PC-9 (cell line): ENCODE measurements around the gene ZNF79. TPM values are rescaled to one million over a fixed set of nuclear protein-coding genes. Genes with fewer than 3 reads are reported as not detected.

ENCODE experiments used
- BruUV-seq: library from RNA; stranded (reverse); fragments of 400-500 nt; replicated peaks from 2 replicates; lab custom pipeline; 2021; lab: Mats Ljungman, UMichigan
- CTCF ChIA-PET: fragments of 300-600 bp; sonication (Branson Sonifier 250); formaldehyde crosslinking; loops from one replicate; lab custom pipeline; 2022; ENCODE audit warnings: antibody characterized with exemption; lab: Charles Lee
- POLR2A ChIA-PET: fragments of 300-600 bp; sonication (Branson Sonifier 250); formaldehyde crosslinking; loops from one replicate; lab custom pipeline; 2022; ENCODE audit warnings: antibody characterized with exemption; ENCODE audit not compliant: unreplicated experiment; lab: Charles Lee
- DNase-seq, 2 experiments: peaks; one replicate each; pipeline versions ENCODE4 v3.0.0 to v3.0.0-alpha.2; 2015 to 2022; ENCODE audit warnings: mixed read lengths in 1 of 2
- H2AFZ ChIP-seq: fragments of 200-600 bp; sonication (generic); 2 replicates; pipeline ENCODE4 v1.8.1; 2017; ENCODE audit warnings: antibody characterized with exemption
- H3F3A ChIP-seq: fragments of 200-600 bp; sonication (generic); 2 replicates; pipeline ENCODE4 v1.8.1; 2017; ENCODE audit warnings: antibody characterized with exemption, mild to moderate bottlenecking, low read depth; ENCODE audit not compliant: insufficient read depth
- H3K27ac ChIP-seq: fragments of 200-600 bp; sonication (generic); 2 replicates; pipeline ENCODE4 v1.6.1; 2016; ENCODE audit warnings: mixed run types
- H3K27me3 ChIP-seq: fragments of 200-600 bp; sonication (generic); 2 replicates; pipeline ENCODE4 v1.6.1; 2016; ENCODE audit warnings: low read depth, mixed run types; ENCODE audit not compliant: insufficient read depth
- H3K36me3 ChIP-seq: fragments of 200-600 bp; sonication (generic); 2 replicates; pipeline ENCODE4 v1.6.1; 2016; ENCODE audit warnings: low read depth, mixed run types
- H3K4me1 ChIP-seq: fragments of 200-600 bp; sonication (generic); replicated peaks from 2 replicates; pipeline ENCODE4 v1.6.1; 2016; ENCODE audit warnings: mixed run types; ENCODE audit not compliant: insufficient read depth
- H3K4me2 ChIP-seq: fragments of 200-600 bp; sonication (generic); 2 replicates; pipeline ENCODE4 v1.6.1; 2017; ENCODE audit warnings: mixed run types
- H3K4me3 ChIP-seq: fragments of 200-600 bp; sonication (generic); 2 replicates; pipeline ENCODE4 v1.6.1; 2016; ENCODE audit warnings: mixed run types
- H3K79me2 ChIP-seq: fragments of 200-600 bp; sonication (generic); 2 replicates; pipeline ENCODE4 v1.6.1; 2017; ENCODE audit warnings: low read depth, mixed run types
- H3K9me2 ChIP-seq: fragments of 200-600 bp; sonication (generic); 2 replicates; pipeline ENCODE4 v1.8.1; 2017; ENCODE audit warnings: mild to moderate bottlenecking; ENCODE audit not compliant: insufficient read depth
- H3K9me3 ChIP-seq: fragments of 200-600 bp; sonication (generic); 2 replicates; pipeline ENCODE4 v1.8.1; 2016; ENCODE audit warnings: low read depth; ENCODE audit not compliant: insufficient read depth
- H4K20me1 ChIP-seq: fragments of 200-600 bp; sonication (generic); 2 replicates; pipeline ENCODE4 v1.8.1; 2017; ENCODE audit not compliant: insufficient read depth
- CTCF ChIP-seq: fragments of 200-600 bp; sonication (generic); conservative IDR thresholded peaks from 2 replicates; pipeline ENCODE4 v1.6.1; 2017; ENCODE audit warnings: mixed run types, antibody characterized with exemption, mild to moderate bottlenecking, moderate library complexity
- EZH2 ChIP-seq: fragments of 200-600 bp; sonication (generic); IDR thresholded peaks from 2 replicates; pipeline ENCODE4 v1.8.0; 2017; ENCODE audit warnings: antibody characterized with exemption, low read depth
- intact Hi-C: fragments of 100-400 bp; cut with micrococcal nuclease; formaldehyde crosslinking; loops from one replicate; pipeline ENCODE4 v1.10.0; 2022; ENCODE audit not compliant: unreplicated experiment
- total RNA-seq: library from RNA; stranded (reverse); gene quantifications from 2 replicates; pipeline ENCODE4 v1.2.3, GENCODE V29; 2021

The ZNF79 gene
- total RNA-seq, 1 experiment from 2014 or later, result 5.8 TPM

GRCh38 chr9:127437497-127438264 lies 13.5 kb downstream of the ZNF79 start:
- ChIA-PET POLR2A (interaction anchor here (0.6 kb wide), 1 partner anchor 15 kb away, joined by 3 read pairs; no protein-coding TSS in a partner anchor), CTCF (no interaction called here)
- no peaks in the 10 kb centered on the region for H3K9me2 ChIP-seq
- DNase-seq, result no peak
- no peak overlapping the region for H3K4me2 ChIP-seq
- TF ChIP-seq CTCF (no peak), EZH2 (no peak)
- BruUV-seq, result no TSS peak
- no peaks in the 10 kb centered on the region for H3K27me3 ChIP-seq
- no peaks in the 10 kb centered on the region for H3K79me2 ChIP-seq
- no peaks in the 10 kb centered on the region; the same call in 1 of the 2 replicates for H3K9me3 ChIP-seq
- intact Hi-C loops, result no loop called here
- peaks cover 6% of the 10 kb centered on the region; the same call in 1 of the 2 replicates for H3F3A ChIP-seq
- no peaks in the 10 kb centered on the region for H3K4me1 ChIP-seq
- H4K20me1 ChIP-seq, result no peaks in the 10 kb centered on the region; the same call in 1 of the 2 replicates
- peaks cover 34% of the 10 kb centered on the region for H3K36me3 ChIP-seq
- H3K4me3 ChIP-seq, result no peak overlapping the region
- no peak overlapping the region for H2AFZ ChIP-seq
- no peak overlapping the region for H3K27ac ChIP-seq

GRCh38 chr9:127438394-127438793 lies 14.2 kb downstream of the ZNF79 start:
- H3K9me3 ChIP-seq, result no peaks in the 10 kb centered on the region; the same call in 1 of the 2 replicates
- no peaks in the 10 kb centered on the region; the same call in 1 of the 2 replicates for H4K20me1 ChIP-seq
- H3K4me3 ChIP-seq, result no peak overlapping the region
- no peak overlapping the region for H3K4me2 ChIP-seq
- H3K27ac ChIP-seq, result no peak overlapping the region
- H3F3A ChIP-seq, result peaks cover 6% of the 10 kb centered on the region; the same call in 1 of the 2 replicates
- peaks cover 30% of the 10 kb centered on the region for H3K36me3 ChIP-seq
- H2AFZ ChIP-seq, result no peak overlapping the region
- H3K79me2 ChIP-seq, result no peaks in the 10 kb centered on the region
- no TSS peak for BruUV-seq
- no peaks in the 10 kb centered on the region for H3K4me1 ChIP-seq
- H3K9me2 ChIP-seq, result no peaks in the 10 kb centered on the region
- H3K27me3 ChIP-seq, result no peaks in the 10 kb centered on the region
- TF ChIP-seq EZH2 (no peak), CTCF (no peak)
- ChIA-PET POLR2A (interaction anchor here (0.6 kb wide), 1 partner anchor 193 kb away, joined by 3 read pairs; no protein-coding TSS in a partner anchor), CTCF (no interaction called here)
- no peak for DNase-seq
- intact Hi-C loops, result no loop called here

GRCh38 chr9:127444283-127444920 lies 20.2 kb downstream of the ZNF79 start:
- no TSS peak for BruUV-seq
- no peak for TF ChIP-seq CTCF
- TF ChIP-seq EZH2, result no peak
- no peak overlapping the region for H3K27ac ChIP-seq
- ChIA-PET POLR2A (interaction anchor here (0.6 to 0.8 kb wide), 5 partner anchors 20 to 220 kb away, joined by 4 to 18 read pairs (median 14); no protein-coding TSS in a partner anchor), CTCF (interaction anchor here (0.7 to 0.9 kb wide), 2 partner anchors 159 to 291 kb away, joined by 3 to 6 read pairs; partner anchors contain the start of gene TOR2A)
- peaks cover 21% of the 10 kb centered on the region for H3K79me2 ChIP-seq
- no peak for DNase-seq
- intact Hi-C loops, result no loop called here
- H3K36me3 ChIP-seq, result peaks cover 43% of the 10 kb centered on the region
- H3K9me3 ChIP-seq, result peaks cover 5% of the 10 kb centered on the region; the same call in 1 of the 2 replicates
- H3K9me2 ChIP-seq, result no peaks in the 10 kb centered on the region
- no peak overlapping the region for H3K4me3 ChIP-seq
- peaks cover 37% of the 10 kb centered on the region for H4K20me1 ChIP-seq
- no peak overlapping the region for H3K4me2 ChIP-seq
- H3F3A ChIP-seq, result peaks cover 62% of the 10 kb centered on the region
- 0 out of 2 replicates have a peak, but pooled peaks cover 12% of the 10 kb centered on the region for H3K4me1 ChIP-seq
- no peak overlapping the region for H2AFZ ChIP-seq
- no peaks in the 10 kb centered on the region for H3K27me3 ChIP-seq
